ENCODE data around the gene PRRG2.

PRRG2 gene

DNA sequence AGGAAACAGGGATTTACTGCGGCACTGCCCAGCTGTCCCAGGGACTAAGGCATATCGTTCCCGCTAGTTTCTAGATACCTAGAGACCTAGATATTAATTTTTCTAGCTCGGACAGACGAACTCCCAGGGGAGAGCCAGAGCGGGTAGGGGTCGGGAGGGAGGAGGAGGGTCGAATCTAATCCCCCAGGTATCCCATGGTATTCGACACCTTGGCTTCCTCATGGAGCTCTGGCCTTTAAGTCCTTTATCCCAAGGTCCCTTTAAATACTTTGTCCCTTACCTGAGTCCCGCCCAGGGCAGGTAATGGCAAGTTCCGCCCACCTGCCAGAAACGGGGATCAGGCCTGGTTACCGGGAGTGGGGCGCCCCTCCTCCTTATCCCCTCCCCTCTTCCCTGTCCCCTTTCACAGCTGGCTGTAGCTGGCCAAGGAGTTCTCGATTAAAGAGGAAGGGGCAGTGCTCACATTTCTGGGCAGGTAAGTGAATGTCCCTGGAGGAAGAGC, at the start of gene PRRG2:
Gene PRRG2, plus strand, starts transcription at position 310 of the 502 bp plus-strand sequence. CDS start 1,904 bp downstream, outside the sequence.
- DNase-seq: no peak

DNA sequence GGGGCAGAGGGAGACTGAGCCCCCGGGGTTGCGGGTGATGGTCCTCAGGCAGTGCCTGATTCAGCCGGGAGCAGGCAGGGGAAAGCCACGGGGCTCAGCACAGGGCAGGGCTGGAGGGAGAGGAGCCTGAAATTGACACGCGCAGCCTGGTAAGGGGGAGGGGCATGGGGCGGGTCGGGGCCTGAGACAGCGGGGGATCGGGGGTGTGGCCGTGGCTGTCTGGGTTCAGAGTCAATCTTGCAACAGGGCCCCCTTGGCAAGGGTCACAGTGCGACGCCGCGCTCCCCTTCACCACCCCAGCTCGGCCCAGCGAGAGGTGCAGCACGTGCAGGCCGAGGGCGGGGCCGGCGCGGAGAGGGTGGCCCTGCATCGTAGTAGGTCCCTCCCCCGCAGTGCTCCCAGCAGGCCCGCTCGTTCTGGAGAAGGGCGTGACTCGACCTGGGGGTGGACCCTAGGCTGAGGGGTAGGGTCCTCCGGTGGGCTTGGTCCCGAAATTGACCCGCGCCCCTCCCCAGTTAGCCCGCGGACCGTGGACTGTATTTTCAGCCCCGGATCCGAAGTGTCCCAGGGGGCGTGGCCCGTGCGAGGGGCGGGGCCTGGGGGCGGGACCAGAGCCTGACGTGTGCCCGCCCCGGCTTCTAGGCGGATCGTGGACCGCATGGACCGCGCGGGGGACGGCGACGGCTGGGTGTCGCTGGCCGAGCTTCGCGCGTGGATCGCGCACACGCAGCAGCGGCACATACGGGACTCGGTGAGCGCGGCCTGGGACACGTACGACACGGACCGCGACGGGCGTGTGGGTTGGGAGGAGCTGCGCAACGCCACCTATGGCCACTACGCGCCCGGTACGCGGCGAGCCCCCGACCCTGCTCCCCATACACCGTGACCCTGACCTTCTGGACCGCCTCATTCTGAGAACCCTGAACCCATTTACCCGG, 47.3 kb upstream of the PRRG2 start:
- DNase-seq: peak; percentile 81

DNA sequence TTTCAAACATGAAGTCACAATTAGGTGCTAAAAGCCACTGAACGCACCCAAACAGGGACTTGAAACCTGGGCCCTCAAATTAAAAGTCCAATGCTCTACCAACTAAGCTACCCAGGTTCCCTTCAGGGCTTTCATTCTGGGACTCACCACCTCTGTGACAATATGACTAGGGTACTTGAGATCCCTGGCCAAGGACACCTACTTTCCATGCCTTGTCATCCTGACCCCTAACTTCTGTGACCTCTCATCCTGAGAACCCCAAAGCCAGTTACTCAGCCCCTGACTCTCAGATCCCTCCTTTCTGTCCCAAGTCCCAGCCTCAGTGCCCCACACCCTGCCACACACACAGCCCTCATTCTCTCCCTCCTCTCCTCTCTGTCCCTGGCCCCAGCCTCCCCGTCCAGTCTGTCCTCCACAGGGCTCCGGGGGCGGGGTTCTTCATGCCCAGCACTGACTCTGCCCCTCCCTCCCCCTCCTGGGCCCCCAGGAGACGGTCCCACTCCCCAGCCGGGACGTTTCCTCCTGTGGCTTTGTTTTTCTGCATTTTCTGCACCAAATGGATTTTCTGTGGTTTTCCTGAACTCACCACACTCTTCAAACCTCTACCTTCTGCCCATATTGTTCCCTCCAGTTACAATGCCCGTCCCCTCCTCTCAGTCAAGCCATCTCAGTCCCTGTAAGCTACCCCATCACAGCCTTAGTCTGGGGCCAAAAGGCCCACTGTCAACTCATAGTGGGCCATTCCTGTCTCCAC, 46.3 kb upstream of the PRRG2 start:
- DNase-seq: no peak

DNA sequence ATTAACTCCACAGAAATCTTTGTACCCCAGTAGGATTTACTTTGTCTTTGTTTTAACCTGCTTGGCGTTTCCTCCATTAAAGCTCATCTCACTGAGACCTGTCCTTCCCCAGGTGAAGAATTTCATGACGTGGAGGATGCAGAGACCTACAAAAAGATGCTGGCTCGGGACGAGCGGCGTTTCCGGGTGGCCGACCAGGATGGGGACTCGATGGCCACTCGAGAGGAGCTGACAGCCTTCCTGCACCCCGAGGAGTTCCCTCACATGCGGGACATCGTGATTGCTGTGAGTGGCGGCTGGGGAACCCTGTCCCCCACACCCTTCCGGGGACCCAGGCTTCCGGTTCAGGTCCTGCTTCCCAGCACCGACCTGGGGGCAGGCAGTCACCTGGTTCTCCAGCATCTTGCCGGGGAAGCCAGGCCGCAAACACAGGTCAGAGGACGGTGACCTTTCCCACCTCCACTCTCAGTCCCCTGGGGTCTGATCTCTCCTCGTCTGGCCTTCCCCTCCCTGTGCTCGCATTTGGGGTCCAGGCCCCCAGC, 44.1 kb upstream of the PRRG2 start:
- no peak for DNase-seq

DNA sequence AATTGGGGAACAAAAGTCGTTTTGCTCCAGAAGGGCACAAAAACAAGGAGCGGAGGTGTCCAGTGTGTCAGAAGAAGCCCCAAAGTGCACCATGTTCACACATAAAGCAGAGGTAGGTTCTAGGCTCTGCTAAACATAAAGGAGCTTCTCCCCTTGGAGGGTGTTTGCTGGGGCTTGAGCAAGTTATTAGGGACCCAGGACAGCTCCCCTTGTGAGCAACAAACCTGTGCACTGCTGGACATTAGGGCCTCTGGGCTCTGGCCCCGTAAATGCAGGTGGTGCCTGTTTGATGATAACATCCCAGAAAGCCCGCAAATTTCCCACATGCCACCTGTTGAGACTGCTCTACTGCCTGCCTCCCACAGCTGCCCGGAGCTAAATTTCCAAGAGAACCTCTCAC, 42.5 kb upstream of the PRRG2 start:
- no peak for DNase-seq

DNA sequence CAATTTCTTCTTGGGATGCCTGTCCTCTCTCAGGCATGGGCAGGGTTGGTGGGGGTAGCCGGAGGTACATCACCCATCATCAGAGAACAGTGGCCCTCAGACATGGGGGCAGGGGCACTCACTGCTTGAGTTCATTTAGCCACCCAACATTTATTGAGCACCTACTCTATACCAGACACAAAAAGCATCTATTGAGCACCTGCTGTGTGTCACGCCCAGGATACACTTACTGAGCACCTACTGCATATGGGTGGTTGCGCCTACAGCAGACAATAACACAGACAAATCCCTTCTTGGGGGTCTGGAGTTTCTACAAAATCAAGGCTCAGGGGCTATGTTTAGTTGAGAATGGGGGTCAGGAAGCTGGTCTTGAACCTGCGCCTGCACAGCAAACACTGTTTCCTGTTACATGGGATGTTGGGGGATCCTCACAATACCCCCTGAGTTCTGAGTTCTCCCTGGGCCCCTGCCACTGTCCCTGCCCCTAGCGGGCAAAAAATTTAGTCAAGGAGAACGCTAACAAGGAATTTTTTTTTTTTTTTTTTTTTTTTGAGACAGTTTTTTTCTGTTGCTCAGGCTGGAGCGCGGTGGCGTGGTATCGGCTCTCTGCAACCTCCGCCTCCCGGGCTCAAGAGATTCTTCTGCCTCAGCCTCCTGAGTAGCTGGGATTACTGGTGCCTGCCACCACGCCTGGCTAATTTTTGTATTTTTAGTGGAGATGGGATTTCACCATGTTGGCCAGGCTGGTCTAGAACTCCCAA, 41.7 kb upstream of the PRRG2 start:
- no peak for DNase-seq

DNA sequence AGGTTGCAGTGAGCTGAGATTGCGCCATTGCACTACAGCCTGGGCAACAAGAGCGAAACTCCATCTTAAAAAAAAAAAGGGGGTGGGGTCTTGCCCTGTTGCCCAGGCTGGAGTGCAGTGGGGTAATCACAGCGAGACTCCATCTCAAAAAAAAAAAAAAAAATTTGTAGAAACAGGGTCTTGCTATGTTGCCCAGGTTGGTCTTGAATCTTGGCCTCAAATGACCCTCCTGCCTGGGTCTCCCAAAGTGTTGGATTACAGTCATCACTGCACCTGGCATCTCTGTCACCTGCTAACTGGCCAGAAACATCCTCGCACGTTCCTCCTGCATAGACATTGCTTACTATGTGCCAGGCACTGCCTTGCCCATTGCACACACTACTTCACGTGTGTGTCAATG, 39.2 kb upstream of the PRRG2 start:
- DNase-seq: no peak

DNA sequence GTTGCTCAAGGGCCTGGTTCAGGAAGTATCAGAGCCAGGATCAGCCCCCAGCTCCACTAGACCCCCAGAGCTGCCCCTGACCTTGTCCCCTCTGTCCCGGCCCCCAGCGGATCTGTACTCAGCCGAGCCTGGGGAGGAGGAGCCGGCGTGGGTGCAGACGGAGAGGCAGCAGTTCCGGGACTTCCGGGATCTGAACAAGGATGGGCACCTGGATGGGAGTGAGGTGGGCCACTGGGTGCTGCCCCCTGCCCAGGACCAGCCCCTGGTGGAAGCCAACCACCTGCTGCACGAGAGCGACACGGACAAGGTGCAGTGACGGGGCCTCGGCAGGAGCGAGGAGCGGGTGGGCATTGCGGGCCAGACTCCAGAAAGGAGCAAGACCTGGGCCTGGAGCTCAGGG, 38.7 kb upstream of the PRRG2 start:
- no peak for DNase-seq

DNA sequence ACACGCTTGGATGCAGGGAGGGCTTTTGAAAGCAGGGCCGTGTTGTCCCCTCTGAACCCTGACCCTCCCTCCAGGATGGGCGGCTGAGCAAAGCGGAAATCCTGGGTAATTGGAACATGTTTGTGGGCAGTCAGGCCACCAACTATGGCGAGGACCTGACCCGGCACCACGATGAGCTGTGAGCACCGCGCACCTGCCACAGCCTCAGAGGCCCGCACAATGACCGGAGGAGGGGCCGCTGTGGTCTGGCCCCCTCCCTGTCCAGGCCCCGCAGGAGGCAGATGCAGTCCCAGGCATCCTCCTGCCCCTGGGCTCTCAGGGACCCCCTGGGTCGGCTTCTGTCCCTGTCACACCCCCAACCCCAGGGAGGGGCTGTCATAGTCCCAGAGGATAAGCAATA, 38.1 kb upstream of the PRRG2 start:
- DNase-seq: no peak

DNA sequence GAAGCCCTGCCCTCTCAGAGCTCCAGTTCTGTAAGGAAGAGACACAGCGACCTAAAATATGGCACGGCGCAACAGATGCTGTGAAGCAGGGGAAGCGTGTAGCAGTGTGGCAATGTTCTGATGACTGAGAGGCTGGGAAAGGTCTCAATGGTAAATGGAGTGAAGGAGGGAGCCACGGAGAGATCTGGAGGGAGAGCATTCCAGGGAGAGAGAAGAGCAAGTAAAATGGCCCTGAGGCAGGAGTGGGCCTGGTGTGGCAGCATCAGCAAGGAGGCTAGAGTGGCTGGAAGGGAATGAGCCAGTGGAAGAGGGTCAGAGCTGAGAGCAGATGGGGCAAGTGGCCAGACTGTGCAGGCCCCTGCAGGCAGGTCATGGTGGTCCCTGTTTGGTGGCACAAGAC, 37.0 kb upstream of the PRRG2 start:
- no peak for DNase-seq

DNA sequence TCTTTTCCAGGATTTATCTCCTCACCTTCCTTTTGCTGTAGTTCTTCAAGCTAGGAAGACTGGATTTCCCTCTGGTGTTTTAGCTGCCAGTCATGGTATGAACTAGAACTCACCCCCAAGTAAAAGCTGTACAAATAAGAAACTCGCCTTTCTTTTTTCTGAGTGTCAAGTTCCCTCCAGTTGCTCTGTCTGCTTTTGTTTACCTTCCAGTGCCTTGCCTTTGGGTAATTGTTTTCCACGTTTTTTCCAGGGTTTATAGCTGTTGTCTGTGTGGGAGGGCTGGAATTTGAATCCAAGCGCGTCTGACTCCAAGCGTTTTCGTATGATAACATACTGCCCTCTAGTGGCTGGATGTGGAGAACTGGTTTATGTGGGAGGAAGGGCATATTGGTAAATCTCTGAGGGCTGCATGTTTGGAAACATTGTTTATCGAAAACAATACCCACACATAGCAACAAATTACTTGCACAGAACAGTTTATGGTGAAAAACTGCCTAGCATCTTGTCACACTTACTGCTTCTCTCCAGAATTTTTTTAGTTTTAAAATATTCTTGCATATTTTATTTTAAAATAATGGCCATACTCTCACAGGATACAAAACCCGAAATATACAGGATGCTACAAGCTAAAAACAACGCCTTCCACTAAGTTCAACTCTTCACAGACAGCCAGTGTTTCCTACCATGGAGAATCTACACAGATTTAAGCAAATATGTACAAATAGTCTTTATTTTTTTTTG, 34.1 kb upstream of the PRRG2 start:
- DNase-seq: peak; percentile 88

DNA sequence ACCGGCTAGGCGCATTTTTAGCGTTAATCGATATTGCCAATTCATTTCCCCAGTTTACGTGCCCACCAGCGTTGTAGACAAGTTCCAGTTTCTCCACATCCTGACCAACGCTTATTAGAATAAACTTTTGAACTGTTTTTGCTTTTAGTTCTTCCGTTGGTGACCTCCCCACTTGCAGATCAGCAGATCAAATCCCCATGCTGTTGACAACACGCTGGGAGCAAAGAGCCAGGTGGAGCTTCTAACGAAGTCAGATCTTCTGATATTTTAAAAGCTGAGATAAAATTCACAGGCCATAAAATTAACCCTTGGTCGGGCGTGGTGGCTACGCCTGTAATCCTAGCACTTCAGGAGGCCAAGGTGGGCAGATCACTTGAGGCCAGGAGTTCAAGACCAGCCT, 32.1 kb upstream of the PRRG2 start:
- DNase-seq: peak; percentile 25

DNA sequence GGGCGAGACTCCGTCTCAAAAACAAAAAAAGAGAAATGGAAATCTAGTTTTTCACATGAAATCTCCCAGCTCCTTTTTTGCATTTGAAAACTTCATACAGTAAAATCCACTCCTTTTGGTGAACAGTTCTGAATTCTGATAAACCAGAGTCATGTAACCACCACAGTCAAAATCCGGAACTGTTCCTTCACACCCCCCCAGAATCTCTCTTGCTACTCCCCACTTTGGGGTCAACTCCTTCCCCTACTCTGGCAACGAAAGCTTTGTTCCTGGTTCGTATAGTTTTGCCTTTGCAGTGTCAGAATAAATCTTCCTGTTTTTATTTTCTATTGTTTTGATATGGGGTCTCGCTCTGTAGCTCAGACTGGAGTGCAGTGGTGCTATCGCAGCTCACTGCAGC, 29.6 kb upstream of the PRRG2 start:
- no peak for DNase-seq

DNA sequence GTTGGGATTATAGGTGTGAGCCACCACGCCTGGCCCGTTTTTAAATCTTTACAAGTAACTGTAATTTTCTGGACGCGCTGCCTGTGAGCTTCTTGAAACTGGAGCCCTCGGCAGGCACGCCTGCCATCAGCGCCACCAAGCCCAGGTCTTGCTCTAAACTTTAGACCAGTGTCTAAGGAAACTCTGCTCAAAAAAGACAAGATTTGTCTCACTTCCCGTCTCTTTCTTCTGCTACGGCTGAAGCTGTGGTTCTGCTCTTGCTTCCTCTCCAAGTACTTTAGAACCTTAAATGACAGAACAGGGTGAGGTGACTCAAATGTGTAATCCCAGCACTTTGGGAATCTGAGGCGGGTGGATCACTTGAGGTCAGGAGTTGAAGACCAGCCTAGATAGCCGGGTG, 28.4 kb upstream of the PRRG2 start:
- no peak for DNase-seq

DNA sequence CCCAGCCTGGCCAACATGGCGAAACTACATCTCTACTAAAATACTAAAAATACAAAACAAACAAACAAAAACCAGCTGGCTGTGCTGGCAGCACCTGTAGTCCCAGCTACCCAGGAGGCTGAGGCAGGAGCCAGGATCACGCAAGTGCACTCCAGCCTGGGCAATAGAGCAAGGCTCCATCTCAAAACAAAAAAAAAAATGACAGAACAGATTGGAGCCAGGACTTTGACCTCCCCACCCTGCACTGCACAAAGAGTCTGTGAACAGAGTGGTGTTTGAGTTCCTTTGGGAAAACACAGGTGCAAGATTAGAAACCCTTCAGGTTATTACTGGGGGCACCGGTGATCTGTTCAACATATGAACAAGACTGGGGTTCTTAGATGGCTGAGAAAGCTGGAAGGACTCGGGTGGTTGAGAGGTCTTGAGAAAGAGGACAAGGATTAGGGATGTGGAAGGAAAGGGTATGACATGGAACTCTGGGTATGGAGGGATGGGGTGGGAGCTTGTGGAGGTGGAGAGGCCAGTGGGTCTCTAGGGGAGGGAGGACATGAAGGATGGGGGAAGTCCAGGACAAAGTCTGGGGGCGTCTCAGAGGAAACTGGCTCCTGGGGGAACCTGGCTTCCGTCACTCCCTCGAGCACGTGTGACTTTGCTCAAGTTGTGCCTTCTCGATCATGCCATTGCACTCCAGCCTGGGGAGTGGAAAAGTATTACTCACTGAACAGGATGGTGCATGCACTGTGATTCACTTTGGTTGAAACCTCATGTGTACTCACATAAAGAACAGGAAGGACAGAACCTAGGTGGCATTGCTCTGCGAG, 27.5 kb upstream of the PRRG2 start:
- no peak for DNase-seq

DNA sequence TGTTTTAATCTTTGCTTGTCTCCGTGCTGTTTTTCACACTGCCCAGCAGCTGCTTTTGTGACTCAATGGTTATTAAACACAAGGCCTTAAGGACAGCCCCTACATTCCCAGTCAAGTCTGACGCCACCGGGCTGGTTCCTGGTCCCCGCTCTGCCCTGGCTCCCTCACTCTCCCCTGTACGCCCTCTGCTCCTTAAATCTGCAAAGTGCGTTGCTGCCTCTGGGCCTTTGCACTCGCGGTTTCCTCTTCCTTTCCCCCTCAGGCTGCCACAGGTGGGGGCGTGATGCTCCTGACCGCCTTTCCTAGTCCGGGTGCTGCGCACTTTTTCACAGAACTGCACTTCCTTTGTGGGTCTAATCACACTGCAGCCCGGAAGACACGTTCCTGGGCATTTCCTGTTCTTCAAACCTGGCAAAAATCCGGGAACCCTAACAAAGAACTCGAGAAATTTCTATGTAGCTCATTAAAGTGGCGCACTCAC, 26.4 kb upstream of the PRRG2 start:
- DNase-seq: no peak

DNA sequence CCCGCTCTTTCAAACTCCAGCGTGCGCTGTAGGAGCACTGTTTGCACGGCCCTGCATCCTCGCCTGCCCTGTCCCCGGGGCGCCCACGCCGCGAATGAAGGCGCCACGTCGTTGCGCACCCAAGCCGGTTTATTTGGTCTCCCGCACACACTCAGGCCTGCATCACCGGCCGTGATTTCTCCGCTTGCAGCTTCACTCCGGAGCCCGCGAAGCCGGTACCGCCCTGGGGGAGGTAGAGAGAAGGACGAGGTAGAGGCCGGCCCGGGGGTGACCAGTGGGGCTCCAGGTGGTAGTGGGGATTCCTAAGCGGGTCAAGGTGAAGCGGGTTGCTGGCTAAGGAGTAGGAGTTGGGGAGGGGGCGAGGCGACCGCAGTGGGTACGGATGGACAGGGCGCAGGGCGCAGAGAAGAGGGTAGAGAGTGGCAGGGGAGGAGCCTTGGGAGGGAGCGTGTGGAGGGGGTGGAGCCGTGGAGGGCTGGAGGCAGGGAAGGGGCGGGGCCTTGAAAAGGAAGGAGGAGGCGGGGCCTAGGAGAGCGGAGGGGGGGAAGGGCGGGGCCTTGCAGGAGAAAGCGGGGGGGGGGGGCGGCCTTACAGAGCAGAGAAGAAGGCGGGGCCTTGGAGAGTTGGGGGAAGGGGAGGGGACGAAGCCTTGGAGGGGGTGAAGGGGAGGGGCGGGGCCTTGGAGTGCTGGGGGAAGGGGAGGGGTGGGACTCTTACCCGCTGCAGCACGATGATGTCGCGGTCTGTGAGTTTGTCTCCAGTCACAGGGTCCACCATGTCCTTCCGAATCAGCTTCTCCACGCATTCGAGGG, 25.3 kb upstream of the PRRG2 start:
- DNase-seq: peak; percentile 53

DNA sequence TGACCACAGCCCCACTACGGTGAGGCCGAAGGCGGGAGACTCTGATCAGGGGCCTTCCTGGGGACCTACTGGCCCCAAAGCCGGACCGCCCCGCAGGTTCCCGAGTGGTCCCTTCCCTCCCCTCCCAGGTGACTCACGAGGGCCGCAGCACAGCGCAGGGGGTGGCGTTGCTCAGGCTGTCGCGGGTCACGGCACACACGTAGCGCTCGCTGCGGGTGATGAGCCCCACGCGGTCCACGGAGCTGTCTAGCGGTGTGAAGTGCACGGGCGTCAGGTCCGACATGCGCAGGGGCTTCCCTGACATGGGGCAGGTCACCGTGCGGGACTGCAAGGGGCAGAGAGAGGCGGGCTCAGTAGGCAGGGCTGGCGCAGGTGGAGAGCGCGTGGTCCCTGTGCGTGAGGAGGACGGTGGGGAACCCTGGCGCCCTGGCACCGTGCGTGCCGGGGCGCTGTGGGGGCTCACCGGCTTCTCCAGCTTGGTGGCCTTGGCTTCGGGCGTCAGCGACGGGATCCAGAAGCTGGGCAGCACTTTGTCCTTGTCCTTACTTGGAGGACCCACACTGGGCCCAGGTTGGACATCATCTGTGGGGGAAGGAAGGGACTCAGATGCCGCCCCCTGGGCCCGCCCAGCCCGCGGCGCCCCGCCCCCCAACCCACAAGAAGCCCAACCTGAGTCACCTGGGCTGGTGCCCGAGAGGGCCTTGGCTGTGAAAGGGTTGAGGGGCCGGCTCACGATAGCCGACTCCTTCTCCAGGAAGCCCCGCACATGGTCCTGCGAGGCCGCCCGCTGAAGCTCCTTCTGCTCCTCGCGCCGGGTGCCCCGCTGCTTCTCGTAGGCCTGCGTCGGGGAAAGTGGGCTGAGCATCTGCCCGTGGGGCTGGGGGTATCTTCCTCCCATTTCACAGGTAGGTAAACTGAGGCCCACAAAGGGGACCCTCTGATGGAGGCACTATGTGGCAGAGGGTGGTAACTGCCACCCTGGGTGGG, 24.4 kb upstream of the PRRG2 start:
- no peak for DNase-seq
